DND-41 (cell line): ENCODE results near the gene KCNT2.

Source experiments
- EZH2 ChIP-seq: IDR thresholded peaks from 3 replicates; pipeline ENCODE4 v1.6.1; 2012; ENCODE audit warnings: borderline replicate concordance, low read depth, mild to moderate bottlenecking, moderate library complexity, low read length, inconsistent platforms; ENCODE audit not compliant: severe bottlenecking
- TF ChIP-seq, protein P1 (sequence below): IDR thresholded peaks from 2 replicates; pipeline ENCODE4 v1.5.1; 2012; ENCODE audit warnings: borderline replicate concordance, low read length, moderate library complexity, mild to moderate bottlenecking; ENCODE audit not compliant: poor library complexity, severe bottlenecking; ENCODE audit errors: extremely low read depth

DNA sequence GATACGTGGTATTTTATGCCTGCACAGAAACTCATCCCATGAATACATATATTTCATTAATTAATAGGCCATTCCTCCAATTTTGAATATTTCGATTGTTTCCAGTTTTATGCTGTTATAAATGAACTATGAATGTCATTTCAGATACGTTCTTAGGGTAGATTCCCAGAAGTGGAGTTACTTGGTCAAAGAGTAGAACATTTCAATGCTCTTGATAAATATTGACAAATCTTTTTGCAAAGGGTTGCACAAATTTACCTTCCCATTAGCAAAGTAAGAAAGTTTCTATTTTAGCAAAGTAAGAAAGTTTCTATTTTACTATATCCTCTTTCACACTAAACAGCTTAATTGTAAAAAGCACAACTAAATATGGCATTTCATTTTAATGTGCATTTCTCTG lies 48.9 kb downstream of the KCNT2 start:
- TF ChIP-seq, protein P1, sequence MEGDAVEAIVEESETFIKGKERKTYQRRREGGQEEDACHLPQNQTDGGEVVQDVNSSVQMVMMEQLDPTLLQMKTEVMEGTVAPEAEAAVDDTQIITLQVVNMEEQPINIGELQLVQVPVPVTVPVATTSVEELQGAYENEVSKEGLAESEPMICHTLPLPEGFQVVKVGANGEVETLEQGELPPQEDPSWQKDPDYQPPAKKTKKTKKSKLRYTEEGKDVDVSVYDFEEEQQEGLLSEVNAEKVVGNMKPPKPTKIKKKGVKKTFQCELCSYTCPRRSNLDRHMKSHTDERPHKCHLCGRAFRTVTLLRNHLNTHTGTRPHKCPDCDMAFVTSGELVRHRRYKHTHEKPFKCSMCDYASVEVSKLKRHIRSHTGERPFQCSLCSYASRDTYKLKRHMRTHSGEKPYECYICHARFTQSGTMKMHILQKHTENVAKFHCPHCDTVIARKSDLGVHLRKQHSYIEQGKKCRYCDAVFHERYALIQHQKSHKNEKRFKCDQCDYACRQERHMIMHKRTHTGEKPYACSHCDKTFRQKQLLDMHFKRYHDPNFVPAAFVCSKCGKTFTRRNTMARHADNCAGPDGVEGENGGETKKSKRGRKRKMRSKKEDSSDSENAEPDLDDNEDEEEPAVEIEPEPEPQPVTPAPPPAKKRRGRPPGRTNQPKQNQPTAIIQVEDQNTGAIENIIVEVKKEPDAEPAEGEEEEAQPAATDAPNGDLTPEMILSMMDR: no peak
- TF ChIP-seq EZH2: no peak
